ENCODE results near the gene KCTD20.

KCTD20 gene

GRCh38 chr6:36493319-36493718, 50.5 kb downstream of the KCTD20 start:
- Histone ChIP-seq H3K27ac (no peak overlapping the region), H3K36me3 (ENCODE audit: insufficient read depth, low read length) (peaks cover 35% of the 10 kb centered on the region), H3K9ac (ENCODE audit: insufficient read length) (no peak overlapping the region), H3K9me3 (ENCODE audit: low read depth, low read length) (no peaks in the 10 kb centered on the region), H3K4me3 (no peak overlapping the region)
- DNase-seq (ENCODE audit: low read depth, low spot score) = no peak
- TF ChIP-seq EZH2 (IDR thresholded peaks at IDR 0.05) (no peak), POLR2AphosphoS5 (IDR thresholded peaks at IDR 0.05; ENCODE audit: borderline replicate concordance, low read depth, low read length) (no peak; the same call in 1 of the 2 replicates), FOXP2 (optimal IDR thresholded peaks at IDR 0.05; ENCODE audit: control extremely low read depth, extremely low read length, insufficient read depth) (no peak)

DNA sequence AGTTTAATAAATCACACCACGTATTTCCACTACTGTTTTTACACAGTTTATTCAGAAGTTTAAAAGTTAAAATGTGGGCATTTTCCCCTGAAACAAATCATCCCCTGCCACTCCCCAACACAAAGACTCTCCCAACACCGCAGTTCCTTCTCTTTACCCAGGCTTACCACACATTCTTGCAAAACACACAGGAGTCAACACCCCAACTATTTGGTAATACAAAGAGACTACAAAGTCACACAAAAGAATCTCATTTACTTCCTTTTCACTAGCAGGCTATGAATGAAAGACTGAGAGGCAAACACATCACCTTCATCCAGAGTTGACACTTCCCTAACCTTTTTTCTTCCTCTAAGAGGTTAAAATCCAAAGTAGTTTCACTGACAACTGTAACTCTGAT, 51.1 kb downstream of the KCTD20 start:
- Histone ChIP-seq H3K9ac (ENCODE audit: insufficient read length) (no peak overlapping the region), H3K4me3 (no peak overlapping the region), H3K36me3 (ENCODE audit: insufficient read depth, low read length) (peaks cover 33% of the 10 kb centered on the region), H3K27ac (no peak overlapping the region), H3K9me3 (ENCODE audit: low read depth, low read length) (no peaks in the 10 kb centered on the region)
- DNase-seq (ENCODE audit: low read depth, low spot score) = no peak
- no peak for TF ChIP-seq POLR2AphosphoS5 (IDR thresholded peaks at IDR 0.05; ENCODE audit: borderline replicate concordance, low read depth, low read length)
- TF ChIP-seq FOXP2 (optimal IDR thresholded peaks at IDR 0.05; ENCODE audit: control extremely low read depth, extremely low read length, insufficient read depth) = no peak
- TF ChIP-seq EZH2 (IDR thresholded peaks at IDR 0.05) = no peak

- Histone ChIP-seq H3K36me3 (ENCODE audit: insufficient read depth, low read length) (peaks cover 27% of the 10 kb centered on the region), H3K4me3 (no peak overlapping the region), H3K9me3 (ENCODE audit: low read depth, low read length) (no peaks in the 10 kb centered on the region), H3K9ac (ENCODE audit: insufficient read length) (no peak overlapping the region), H3K27ac (no peak overlapping the region)
- DNase-seq (ENCODE audit: low read depth, low spot score) = no peak
- no peak for TF ChIP-seq FOXP2 (optimal IDR thresholded peaks at IDR 0.05; ENCODE audit: control extremely low read depth, extremely low read length, insufficient read depth)
- TF ChIP-seq POLR2AphosphoS5 (IDR thresholded peaks at IDR 0.05; ENCODE audit: borderline replicate concordance, low read depth, low read length) = no peak
- no peak for TF ChIP-seq EZH2 (IDR thresholded peaks at IDR 0.05)
Observed at GRCh38 chr6:36495086-36495485, 52.3 kb downstream of the KCTD20 start.

DNA sequence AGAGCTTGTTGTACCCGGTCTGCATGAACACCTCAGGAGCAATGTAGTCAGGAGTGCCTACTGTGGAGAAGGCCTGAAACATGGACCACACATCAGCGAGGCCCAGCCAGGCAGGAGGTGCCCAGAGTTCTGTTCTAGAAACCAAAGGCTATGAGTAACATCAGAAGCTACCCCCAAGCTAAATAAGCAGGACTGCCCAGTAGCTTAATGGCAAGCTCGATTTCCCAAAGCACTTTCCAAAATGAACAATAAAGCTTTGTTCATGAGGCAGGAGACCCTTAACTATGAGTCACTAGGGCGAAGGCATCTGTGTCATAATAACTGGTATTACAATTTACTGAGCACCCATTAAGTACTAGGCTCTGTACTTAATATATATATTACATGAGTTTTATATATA, 57.1 kb downstream of the KCTD20 start:
- Histone ChIP-seq H3K4me3 (no peak overlapping the region), H3K27ac (no peak overlapping the region), H3K36me3 (ENCODE audit: insufficient read depth, low read length) (peaks cover 31% of the 10 kb centered on the region), H3K9ac (ENCODE audit: insufficient read length) (no peak overlapping the region), H3K9me3 (ENCODE audit: low read depth, low read length) (no peaks in the 10 kb centered on the region)
- no peak for TF ChIP-seq POLR2AphosphoS5 (IDR thresholded peaks at IDR 0.05; ENCODE audit: borderline replicate concordance, low read depth, low read length)
- no peak for TF ChIP-seq FOXP2 (optimal IDR thresholded peaks at IDR 0.05; ENCODE audit: control extremely low read depth, extremely low read length, insufficient read depth)
- no peak for TF ChIP-seq EZH2 (IDR thresholded peaks at IDR 0.05)
- DNase-seq (ENCODE audit: low read depth, low spot score) = no peak

- no peak for DNase-seq (ENCODE audit: low read depth, low spot score)
- H3K4me3 ChIP-seq = no peak overlapping the region
- H3K9ac ChIP-seq (ENCODE audit: insufficient read length) = no peak overlapping the region
- H3K36me3 ChIP-seq (ENCODE audit: insufficient read depth, low read length) = peaks cover 26% of the 10 kb centered on the region
- no peaks in the 10 kb centered on the region for H3K9me3 ChIP-seq (ENCODE audit: low read depth, low read length)
- no peak overlapping the region for H3K27ac ChIP-seq
- TF ChIP-seq POLR2AphosphoS5 (IDR thresholded peaks at IDR 0.05; ENCODE audit: borderline replicate concordance, low read depth, low read length) (no peak), EZH2 (IDR thresholded peaks at IDR 0.05) (no peak), FOXP2 (optimal IDR thresholded peaks at IDR 0.05; ENCODE audit: control extremely low read depth, extremely low read length, insufficient read depth) (no peak)
Observed at GRCh38 chr6:36501686-36502085, 58.9 kb downstream of the KCTD20 start.

DNA sequence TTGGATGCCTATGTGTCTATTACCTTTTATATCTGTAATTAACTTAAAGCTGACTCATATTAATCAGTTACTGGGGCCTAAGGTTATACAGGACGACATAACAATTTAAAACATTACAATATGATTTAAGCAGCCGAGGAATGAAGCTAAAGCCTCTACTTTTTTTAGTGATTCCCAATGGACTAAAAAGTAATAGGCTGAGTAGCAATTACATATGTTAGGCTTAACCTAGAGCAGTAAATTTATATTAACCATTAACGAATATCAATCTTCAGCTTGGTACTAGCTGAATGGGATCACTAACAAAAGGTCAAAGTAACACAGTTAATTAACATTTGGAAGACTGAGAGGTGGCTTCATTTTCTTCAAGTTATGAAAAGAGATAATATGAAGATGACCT, 61.4 kb downstream of the KCTD20 start:
- no peak for TF ChIP-seq POLR2AphosphoS5 (IDR thresholded peaks at IDR 0.05; ENCODE audit: borderline replicate concordance, low read depth, low read length)
- TF ChIP-seq FOXP2 (optimal IDR thresholded peaks at IDR 0.05; ENCODE audit: control extremely low read depth, extremely low read length, insufficient read depth) = no peak
- TF ChIP-seq EZH2 (IDR thresholded peaks at IDR 0.05) = no peak
- Histone ChIP-seq H3K36me3 (ENCODE audit: insufficient read depth, low read length) (peaks cover 17% of the 10 kb centered on the region), H3K9ac (ENCODE audit: insufficient read length) (no peak overlapping the region), H3K27ac (no peak overlapping the region), H3K4me3 (no peak overlapping the region), H3K9me3 (ENCODE audit: low read depth, low read length) (no peaks in the 10 kb centered on the region)
- no peak for DNase-seq (ENCODE audit: low read depth, low spot score)

DNA sequence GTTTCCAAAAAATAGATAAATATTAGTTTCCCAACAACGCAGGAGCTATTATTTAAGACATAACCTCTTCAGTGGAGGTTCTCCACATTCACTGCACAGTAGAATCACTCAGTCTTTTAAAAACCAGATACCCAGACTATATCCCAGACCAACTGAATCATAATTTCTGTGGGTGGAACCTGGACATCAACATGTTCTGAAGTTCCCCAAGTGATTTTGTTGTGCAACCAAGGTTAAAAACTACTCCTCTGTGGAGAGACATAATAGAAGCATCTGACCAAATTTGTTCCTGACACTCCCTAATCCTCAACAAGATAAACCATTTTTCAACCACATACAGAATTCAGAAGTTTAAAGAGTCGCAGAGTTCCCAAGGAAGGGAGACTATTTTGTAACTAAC, 62.2 kb downstream of the KCTD20 start:
- Histone ChIP-seq H3K4me3 (no peak overlapping the region), H3K27ac (no peak overlapping the region), H3K9me3 (ENCODE audit: low read depth, low read length) (no peaks in the 10 kb centered on the region), H3K9ac (ENCODE audit: insufficient read length) (no peak overlapping the region), H3K36me3 (ENCODE audit: insufficient read depth, low read length) (peaks cover 18% of the 10 kb centered on the region)
- DNase-seq (ENCODE audit: low read depth, low spot score) = no peak
- TF ChIP-seq POLR2AphosphoS5 (IDR thresholded peaks at IDR 0.05; ENCODE audit: borderline replicate concordance, low read depth, low read length) (no peak), EZH2 (IDR thresholded peaks at IDR 0.05) (no peak), FOXP2 (optimal IDR thresholded peaks at IDR 0.05; ENCODE audit: control extremely low read depth, extremely low read length, insufficient read depth) (no peak)

- TF ChIP-seq FOXP2 (optimal IDR thresholded peaks at IDR 0.05; ENCODE audit: control extremely low read depth, extremely low read length, insufficient read depth) (no peak), EZH2 (IDR thresholded peaks at IDR 0.05) (no peak), POLR2AphosphoS5 (IDR thresholded peaks at IDR 0.05; ENCODE audit: borderline replicate concordance, low read depth, low read length) (no peak)
- no peak for DNase-seq (ENCODE audit: low read depth, low spot score)
- no peak overlapping the region for H3K4me3 ChIP-seq
- H3K36me3 ChIP-seq (ENCODE audit: insufficient read depth, low read length) = peaks cover 20% of the 10 kb centered on the region
- no peaks in the 10 kb centered on the region for H3K9me3 ChIP-seq (ENCODE audit: low read depth, low read length)
- H3K27ac ChIP-seq = no peak overlapping the region
- H3K9ac ChIP-seq (ENCODE audit: insufficient read length) = no peak overlapping the region
Observed at GRCh38 chr6:36505744-36506534, 63.1 kb downstream of the KCTD20 start.

All from SK-N-MC (cell line).